Activated naive CD4-positive, alpha-beta T cell treated with anti-CD3 and anti-CD28 coated beads, Interleukin-2, amount 50 U/mL, for 24 hours (primary cell): ENCODE data around the gene PLEKHH3.

Experiments
- H3K27ac Mint-ChIP-seq: one replicate; pipeline ENCODE4 v1.8.0; 2021; ENCODE audit warnings: mild to moderate bottlenecking, mixed read lengths
- H3K27me3 Mint-ChIP-seq: one replicate; pipeline ENCODE4 v1.8.0; 2021; ENCODE audit warnings: mixed read lengths
- H3K36me3 Mint-ChIP-seq: one replicate; pipeline ENCODE4 v1.8.0; 2021; ENCODE audit warnings: mixed read lengths
- H3K4me1 Mint-ChIP-seq: one replicate; pipeline ENCODE4 v1.8.0; 2021; ENCODE audit warnings: mixed read lengths
- H3K4me3 Mint-ChIP-seq: one replicate; pipeline ENCODE4 v1.8.0; 2021; ENCODE audit warnings: mild to moderate bottlenecking, mixed read lengths
- H3K9me3 Mint-ChIP-seq: one replicate; pipeline ENCODE4 v1.8.0; 2021; ENCODE audit warnings: mixed read lengths

PLEKHH3 gene

GRCh38 chr17:42676424-42677011, at the start of gene PLEKHH3:
Gene PLEKHH3 (minus strand): TSS chr17:42676994. CDS start chr17:42676563, 431 bp downstream.
- H3K9me3 Mint-ChIP-seq, result no peaks in the 10 kb centered on the region
- no peaks in the 10 kb centered on the region for H3K36me3 Mint-ChIP-seq
- H3K27ac Mint-ChIP-seq, result peak within 1 kb of the TSS; percentile 72
- peaks cover 23% of the 10 kb centered on the region for H3K27me3 Mint-ChIP-seq
- H3K4me3 Mint-ChIP-seq, result peak within 1 kb of the TSS; percentile 91
- peaks cover 46% of the 10 kb centered on the region for H3K4me1 Mint-ChIP-seq

DNA sequence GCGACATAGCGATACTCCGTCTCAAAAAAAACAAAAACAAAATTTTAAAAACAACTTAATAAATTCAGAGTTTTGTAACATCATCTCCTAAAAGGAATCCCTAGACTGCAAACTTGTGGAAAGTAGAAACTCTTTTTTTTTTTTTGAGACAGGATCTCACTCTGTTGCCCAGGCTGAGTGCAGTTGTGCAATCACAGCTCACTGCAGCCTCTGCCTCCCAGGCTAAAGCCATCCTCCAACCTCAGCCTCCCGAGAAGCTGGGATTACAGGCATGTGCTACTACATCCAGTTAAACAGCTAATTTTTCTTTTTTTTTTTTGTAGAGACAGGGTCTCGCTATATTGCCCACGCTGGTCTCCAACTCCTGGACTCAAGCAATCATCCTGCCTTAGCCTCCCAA, 48.3 kb upstream of the PLEKHH3 start:
- Mint-ChIP-seq H3K36me3 (peaks cover 8% of the 10 kb centered on the region), H3K27me3 (no peaks in the 10 kb centered on the region), H3K27ac (no peak overlapping the region), H3K4me1 (no peaks in the 10 kb centered on the region), H3K9me3 (no peaks in the 10 kb centered on the region), H3K4me3 (no peak overlapping the region)

DNA sequence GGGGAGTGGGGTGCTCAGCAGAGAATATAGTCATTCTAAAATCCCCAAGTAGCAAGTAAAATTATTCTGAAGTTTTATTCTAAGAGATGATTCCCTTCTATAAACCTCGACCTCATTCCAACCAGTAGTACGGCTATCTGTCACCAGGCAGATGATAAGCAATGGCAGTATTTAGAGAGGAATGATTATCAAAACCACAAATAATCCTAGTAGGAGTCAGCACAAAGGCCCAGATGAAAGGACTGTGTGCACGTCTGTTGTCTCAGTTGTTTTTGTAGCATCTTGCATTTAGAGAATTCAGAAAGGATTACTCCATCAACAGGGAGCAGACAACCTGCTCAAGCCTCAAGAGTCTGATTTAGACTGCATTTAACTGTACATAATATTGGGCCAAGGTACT, 46.8 kb upstream of the PLEKHH3 start:
- Mint-ChIP-seq H3K4me1 (no peaks in the 10 kb centered on the region), H3K27me3 (no peaks in the 10 kb centered on the region), H3K27ac (no peak overlapping the region), H3K4me3 (no peak overlapping the region), H3K9me3 (no peaks in the 10 kb centered on the region), H3K36me3 (peaks cover 11% of the 10 kb centered on the region)

- no peak overlapping the region for H3K4me3 Mint-ChIP-seq
- peaks cover 24% of the 10 kb centered on the region for H3K36me3 Mint-ChIP-seq
- H3K4me1 Mint-ChIP-seq, result no peaks in the 10 kb centered on the region
- H3K27ac Mint-ChIP-seq, result no peak overlapping the region
- H3K9me3 Mint-ChIP-seq, result no peaks in the 10 kb centered on the region
- no peaks in the 10 kb centered on the region for H3K27me3 Mint-ChIP-seq
Measured at GRCh38 chr17:42720996-42721583, 44.3 kb upstream of the PLEKHH3 start.

DNA sequence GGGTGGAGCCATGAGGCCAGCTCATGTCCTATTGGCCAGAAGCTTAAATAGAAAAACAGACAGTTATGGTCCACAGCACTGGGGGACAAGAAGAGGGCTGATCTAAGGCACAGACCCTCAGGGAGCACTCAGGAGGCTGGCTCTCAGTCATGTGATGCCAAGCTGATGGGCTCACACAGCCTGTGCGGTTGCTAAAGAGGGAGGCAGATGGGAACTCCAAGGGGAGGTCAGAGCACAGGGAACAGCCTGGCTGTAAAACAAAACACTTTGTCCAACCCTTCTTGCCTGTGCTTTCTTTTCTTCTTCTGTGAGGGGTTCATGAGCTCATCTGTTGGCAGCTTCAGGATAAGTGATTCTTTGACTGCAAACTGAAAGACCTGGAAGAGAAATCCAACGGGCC, 32.8 kb upstream of the PLEKHH3 start:
- peaks cover 28% of the 10 kb centered on the region for H3K36me3 Mint-ChIP-seq
- H3K27ac Mint-ChIP-seq, result no peak overlapping the region
- no peaks in the 10 kb centered on the region for H3K9me3 Mint-ChIP-seq

GRCh38 chr17:42708588-42708987, 31.8 kb upstream of the PLEKHH3 start:
- Mint-ChIP-seq H3K27ac (no peak overlapping the region), H3K4me1 (peaks cover 26% of the 10 kb centered on the region), H3K27me3 (no peaks in the 10 kb centered on the region), H3K4me3 (no peak overlapping the region), H3K36me3 (peaks cover 33% of the 10 kb centered on the region), H3K9me3 (no peaks in the 10 kb centered on the region)

More for the DNA sequence above, 32.8 kb upstream of the PLEKHH3 start:
- Mint-ChIP-seq H3K4me1 (peaks cover 26% of the 10 kb centered on the region), H3K27me3 (no peaks in the 10 kb centered on the region), H3K4me3 (no peak overlapping the region)

- H3K4me1 Mint-ChIP-seq, result peaks cover 26% of the 10 kb centered on the region
- H3K27me3 Mint-ChIP-seq, result no peaks in the 10 kb centered on the region
- H3K27ac Mint-ChIP-seq, result no peak overlapping the region
- H3K4me3 Mint-ChIP-seq, result no peak overlapping the region
- no peaks in the 10 kb centered on the region for H3K9me3 Mint-ChIP-seq
- H3K36me3 Mint-ChIP-seq, result peaks cover 38% of the 10 kb centered on the region
Measured at GRCh38 chr17:42706732-42707131, 29.9 kb upstream of the PLEKHH3 start.

GRCh38 chr17:42704837-42705494, 28.2 kb upstream of the PLEKHH3 start:
- H3K27me3 Mint-ChIP-seq, result no peaks in the 10 kb centered on the region
- no peak overlapping the region for H3K27ac Mint-ChIP-seq
- H3K4me3 Mint-ChIP-seq, result no peak overlapping the region
- H3K9me3 Mint-ChIP-seq, result no peaks in the 10 kb centered on the region
- peaks cover 26% of the 10 kb centered on the region for H3K4me1 Mint-ChIP-seq
- peaks cover 33% of the 10 kb centered on the region for H3K36me3 Mint-ChIP-seq

GRCh38 chr17:42704490-42704836, 27.7 kb upstream of the PLEKHH3 start:
- Mint-ChIP-seq H3K27me3 (no peaks in the 10 kb centered on the region), H3K4me1 (peaks cover 26% of the 10 kb centered on the region), H3K4me3 (no peak overlapping the region), H3K9me3 (no peaks in the 10 kb centered on the region), H3K27ac (no peak overlapping the region), H3K36me3 (peaks cover 31% of the 10 kb centered on the region)

- Mint-ChIP-seq H3K4me3 (no peak overlapping the region), H3K27ac (no peak overlapping the region), H3K27me3 (no peaks in the 10 kb centered on the region), H3K9me3 (no peaks in the 10 kb centered on the region), H3K4me1 (peaks cover 21% of the 10 kb centered on the region), H3K36me3 (peaks cover 24% of the 10 kb centered on the region)
Measured at GRCh38 chr17:42702446-42702845, 25.7 kb upstream of the PLEKHH3 start.

DNA sequence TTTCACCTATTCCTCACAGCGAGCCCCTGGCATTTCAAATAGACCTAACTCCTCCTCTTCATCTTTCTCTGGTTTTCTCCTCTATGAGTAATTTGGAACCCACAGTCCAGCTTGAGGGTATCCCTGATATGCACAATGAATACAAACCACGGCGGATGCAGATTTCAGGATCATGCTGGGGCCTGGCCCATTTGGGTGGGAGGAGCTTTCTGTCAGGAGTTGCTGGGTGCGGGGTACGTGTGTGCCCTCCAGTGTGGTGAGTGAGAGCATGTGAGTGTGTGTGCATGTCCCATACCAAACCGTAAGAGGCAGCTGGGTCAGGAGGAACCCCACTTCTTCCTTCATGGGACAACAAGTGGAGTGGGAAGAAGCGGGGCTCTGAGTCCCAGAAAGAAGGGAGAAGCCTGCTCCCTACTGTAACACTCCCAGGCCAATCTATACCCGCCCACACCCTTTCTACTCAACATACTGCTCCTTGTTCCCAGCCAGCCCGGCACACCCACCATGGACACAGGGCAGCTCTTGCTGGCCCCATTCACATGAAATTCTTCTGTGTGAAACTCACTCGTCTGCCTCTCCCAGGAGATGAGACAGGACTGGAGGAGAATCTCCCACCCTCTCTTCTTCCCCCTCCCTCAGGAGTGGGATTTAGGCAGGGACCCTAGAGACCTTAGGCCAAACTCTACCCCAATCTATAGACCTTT, 23.9 kb upstream of the PLEKHH3 start:
- H3K27ac Mint-ChIP-seq, result no peak overlapping the region
- H3K4me3 Mint-ChIP-seq, result no peak overlapping the region
- H3K9me3 Mint-ChIP-seq, result no peaks in the 10 kb centered on the region
- H3K27me3 Mint-ChIP-seq, result no peaks in the 10 kb centered on the region
- peaks cover 21% of the 10 kb centered on the region for H3K36me3 Mint-ChIP-seq
- H3K4me1 Mint-ChIP-seq, result peaks cover 4% of the 10 kb centered on the region

- no peaks in the 10 kb centered on the region for H3K4me1 Mint-ChIP-seq
- H3K9me3 Mint-ChIP-seq, result no peaks in the 10 kb centered on the region
- no peaks in the 10 kb centered on the region for H3K27me3 Mint-ChIP-seq
- no peak overlapping the region for H3K4me3 Mint-ChIP-seq
- H3K27ac Mint-ChIP-seq, result no peak overlapping the region
- peaks cover 14% of the 10 kb centered on the region for H3K36me3 Mint-ChIP-seq
Measured at GRCh38 chr17:42699415-42699740, 22.6 kb upstream of the PLEKHH3 start.

DNA sequence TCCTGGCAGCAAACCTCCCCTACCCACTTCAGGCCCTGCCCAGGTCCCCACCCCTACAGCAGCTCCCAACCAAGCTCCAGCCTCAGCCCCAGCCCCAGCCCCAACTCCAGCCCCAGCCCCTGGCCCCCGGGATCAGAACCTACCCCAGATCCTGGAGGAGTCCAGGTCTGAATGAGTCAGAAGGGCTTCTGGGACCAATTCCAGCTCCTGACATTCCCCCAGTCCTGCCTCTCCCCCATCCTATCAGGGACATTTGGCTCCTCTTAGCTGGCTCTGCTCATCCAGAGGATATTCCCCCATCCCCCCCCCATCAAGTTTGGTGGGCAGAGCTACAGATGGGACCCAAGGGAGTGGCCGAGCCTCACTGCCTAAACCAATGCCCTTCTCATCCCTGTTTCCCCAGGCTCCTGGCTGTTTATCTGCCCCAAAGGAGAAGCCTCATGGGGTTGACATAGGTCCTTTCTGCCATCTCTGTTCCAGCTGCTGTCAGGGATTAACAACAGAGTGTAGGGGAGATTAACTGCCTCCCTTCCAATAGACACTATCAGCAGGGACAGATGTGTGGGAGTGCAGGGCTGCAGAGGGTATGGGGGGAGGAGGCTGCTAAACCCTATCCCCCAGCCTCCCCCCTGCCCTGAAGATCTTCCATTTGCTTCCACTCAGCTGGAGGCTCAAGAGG, 22.1 kb upstream of the PLEKHH3 start:
- Mint-ChIP-seq H3K36me3 (peaks cover 12% of the 10 kb centered on the region), H3K9me3 (no peaks in the 10 kb centered on the region), H3K27ac (peak overlapping the region; percentile 41), H3K27me3 (no peaks in the 10 kb centered on the region), H3K4me1 (no peaks in the 10 kb centered on the region), H3K4me3 (no peak overlapping the region)

GRCh38 chr17:42697108-42697811, 20.5 kb upstream of the PLEKHH3 start:
- Mint-ChIP-seq H3K4me1 (no peaks in the 10 kb centered on the region), H3K36me3 (peaks cover 2% of the 10 kb centered on the region), H3K9me3 (no peaks in the 10 kb centered on the region), H3K4me3 (no peak overlapping the region), H3K27ac (no peak overlapping the region), H3K27me3 (no peaks in the 10 kb centered on the region)

DNA sequence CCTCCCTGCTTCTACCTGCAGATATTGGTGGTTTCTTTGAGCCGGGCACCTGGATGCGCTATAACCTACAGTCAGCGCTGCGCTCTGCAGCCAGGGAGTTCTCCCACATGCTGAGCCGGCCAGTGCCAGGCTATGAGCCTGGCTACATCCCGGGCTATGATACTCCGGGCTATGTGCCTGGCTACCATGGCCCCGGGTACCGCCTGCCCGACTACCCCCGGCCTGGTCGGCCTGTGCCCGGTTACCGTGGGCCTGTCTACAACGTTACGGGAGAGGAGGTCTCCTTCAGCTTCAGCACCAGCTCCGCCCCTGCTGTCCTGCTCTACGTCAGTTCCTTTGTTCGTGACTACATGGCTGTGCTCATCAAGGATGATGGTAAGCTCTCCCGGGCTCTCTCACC, 18.7 kb upstream of the PLEKHH3 start:
- Mint-ChIP-seq H3K4me1 (no peaks in the 10 kb centered on the region), H3K27ac (no peak overlapping the region), H3K36me3 (peaks cover 2% of the 10 kb centered on the region), H3K4me3 (no peak overlapping the region), H3K27me3 (no peaks in the 10 kb centered on the region), H3K9me3 (no peaks in the 10 kb centered on the region)
